GM19468 (cell line): Measurements from ENCODE around the gene MAPK8IP3.
"Not testable (repeated sequence)": the region's sequence is repeated elsewhere in the genome, so short reads cannot be mapped to it uniquely, and the experiment has no call there.

Experiments
- ATAC-seq: cut with Tn5 transposase; IDR thresholded peaks from one replicate; pipeline ENCODE4 v1.9.1; 2021; ENCODE audit warnings: mild to moderate bottlenecking, moderate library complexity, moderate number of reproducible peaks; ENCODE audit not compliant: unreplicated experiment; ENCODE audit errors: extremely low read depth

Gene MAPK8IP3

GRCh38 chr16:1794908-1795666 lies 89.1 kb downstream of the MAPK8IP3 start:
- no peak for ATAC-seq

GRCh38 chr16:1799263-1799662 lies 93.3 kb downstream of the MAPK8IP3 start:
- ATAC-seq = not testable (repeated sequence)

GRCh38 chr16:1800701-1801100 lies 94.7 kb downstream of the MAPK8IP3 start:
- ATAC-seq = no peak

- no peak for ATAC-seq
Measured at GRCh38 chr16:1807626-1808025, 101.6 kb downstream of the MAPK8IP3 start.

- ATAC-seq = no peak
Measured at GRCh38 chr16:1808691-1809090, 102.7 kb downstream of the MAPK8IP3 start.

- ATAC-seq = no peak
Measured at GRCh38 chr16:1809281-1809801, 103.3 kb downstream of the MAPK8IP3 start.

GRCh38 chr16:1810106-1810505 lies 104.1 kb downstream of the MAPK8IP3 start:
- no peak for ATAC-seq

DNA sequence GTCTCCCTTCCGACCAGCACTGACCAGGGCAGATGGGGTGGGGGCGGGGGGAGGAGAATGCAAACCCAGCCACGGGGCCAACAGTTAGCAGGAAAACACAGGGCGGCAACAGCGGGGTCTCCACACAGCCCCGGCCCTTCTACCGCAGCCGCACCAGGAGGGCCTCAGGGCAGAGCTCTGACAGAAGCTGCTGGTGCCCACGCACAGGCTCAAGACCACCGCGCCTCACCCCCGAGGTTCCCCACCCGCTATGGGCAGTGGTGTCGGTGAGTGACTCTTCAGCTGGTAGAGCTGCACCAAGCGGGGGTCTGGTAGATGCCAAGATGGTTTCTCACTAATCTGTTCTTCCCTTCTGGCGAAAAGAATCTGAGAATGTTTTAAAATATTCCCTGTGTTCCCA lies 104.5 kb downstream of the MAPK8IP3 start:
- ATAC-seq = no peak

DNA sequence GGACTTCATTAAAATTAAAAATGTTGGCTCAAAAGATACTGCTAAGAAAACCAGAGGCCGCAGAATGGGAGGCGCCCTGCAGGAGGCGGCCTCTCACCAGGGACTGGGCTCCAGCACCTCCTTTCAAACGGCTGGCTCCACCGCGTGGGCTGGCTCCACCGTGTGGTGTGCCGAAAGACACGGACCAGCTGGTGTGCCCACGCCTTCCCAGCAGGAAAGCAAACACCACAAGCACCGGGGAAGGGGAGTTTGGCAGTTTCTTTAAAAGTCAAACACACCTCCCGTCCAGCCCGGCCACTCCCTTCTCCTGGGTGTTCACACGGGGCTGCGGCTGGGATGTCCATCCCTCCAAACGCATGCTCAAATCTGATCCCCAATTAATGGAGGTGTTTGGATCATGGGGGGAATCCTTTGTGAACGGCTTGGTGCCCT lies 106.8 kb downstream of the MAPK8IP3 start:
- no peak for ATAC-seq

- ATAC-seq = no peak
Measured at GRCh38 chr16:1815461-1815860, 109.5 kb downstream of the MAPK8IP3 start.

GRCh38 chr16:1816396-1817275 lies 110.6 kb downstream of the MAPK8IP3 start:
- ATAC-seq = no peak

DNA sequence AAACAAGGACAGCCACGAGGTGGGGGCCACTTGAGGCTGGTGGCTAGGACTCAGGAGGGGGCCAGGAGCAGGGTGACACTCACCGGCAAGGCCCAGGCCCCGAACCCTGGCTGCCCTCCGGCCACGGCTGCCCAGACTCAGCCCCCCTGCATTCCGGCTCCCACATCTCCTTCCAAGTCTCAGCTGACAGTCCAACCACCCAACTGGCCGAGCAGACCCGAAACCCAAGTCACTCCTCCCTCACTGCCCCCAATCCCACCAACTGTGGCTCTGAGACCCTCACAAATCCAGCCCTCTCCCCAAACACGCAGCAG lies 111.2 kb downstream of the MAPK8IP3 start:
- no peak for ATAC-seq

- no peak for ATAC-seq
Measured at GRCh38 chr16:1817716-1818115, 111.7 kb downstream of the MAPK8IP3 start.

- ATAC-seq = no peak
Measured at GRCh38 chr16:1818204-1818872, 112.3 kb downstream of the MAPK8IP3 start.

DNA sequence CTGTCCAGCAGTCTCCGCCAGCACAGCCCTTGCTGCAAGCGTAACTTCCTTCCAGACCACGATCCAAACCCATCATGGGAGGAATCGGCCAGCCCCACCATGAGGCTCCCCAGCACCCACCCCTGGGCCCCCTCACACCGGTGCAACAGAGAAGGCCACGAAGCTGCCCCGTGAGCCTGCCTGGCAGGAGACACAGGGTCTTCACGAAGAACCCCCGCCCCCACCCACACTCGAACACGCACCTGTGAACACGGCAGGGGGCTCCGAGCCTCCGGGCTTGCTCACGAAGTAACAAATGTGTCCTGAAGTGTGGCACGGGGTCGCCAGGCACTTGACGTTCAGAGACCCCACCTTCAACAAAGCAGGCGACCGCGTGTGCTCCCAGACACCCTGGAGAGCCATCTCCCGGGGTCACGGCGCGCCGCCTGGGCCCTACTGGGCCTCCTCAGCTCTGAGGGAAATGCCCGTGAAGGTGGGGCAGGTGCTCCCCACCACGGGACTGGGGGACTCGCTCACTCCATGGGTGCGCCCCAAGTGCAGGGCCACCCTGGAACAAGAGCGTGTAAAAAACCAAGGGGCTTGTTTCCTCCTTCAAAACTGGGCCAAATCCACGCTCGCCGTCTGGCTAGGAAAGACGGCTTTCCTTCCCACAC lies 113.0 kb downstream of the MAPK8IP3 start:
- no peak for ATAC-seq

DNA sequence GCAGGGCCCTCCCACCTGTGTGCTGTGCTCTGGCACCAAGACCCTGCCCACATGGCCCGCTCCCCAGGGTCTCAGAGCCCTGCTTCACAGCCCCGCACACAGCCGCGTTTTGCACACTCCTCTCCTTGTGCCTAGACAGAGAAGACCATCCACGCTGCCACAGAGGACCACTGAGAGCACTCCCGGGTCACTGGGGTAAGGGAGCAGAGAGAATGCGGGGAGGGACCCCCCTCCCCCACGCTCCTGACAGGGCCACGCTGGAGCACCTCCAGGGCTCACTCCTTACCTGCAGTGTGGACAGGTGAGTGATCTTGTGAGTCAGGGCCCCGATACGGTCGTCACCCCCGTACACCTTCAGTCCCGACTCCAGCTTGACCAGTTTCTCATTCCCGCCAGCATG lies 113.6 kb downstream of the MAPK8IP3 start:
- no peak for ATAC-seq
